Osteoblast (primary cell): ENCODE results near the gene OPN5. TPM values are rescaled to one million over a fixed set of nuclear protein-coding genes. Genes with fewer than 3 reads are reported as not detected.

Experiments used
- DNase-seq: peaks from one replicate; pipeline ENCODE4 v3.0.0; 2011; ENCODE audit warnings: low spot score, mixed read lengths; ENCODE audit not compliant: insufficient read length; ENCODE audit errors: missing footprints
- H2AFZ ChIP-seq: 2 replicates; pipeline ENCODE4 v1.6.0; 2011; ENCODE audit warnings: mild to moderate bottlenecking, low read length
- H3K27ac ChIP-seq: 2 replicates; pipeline ENCODE4 v1.5.1; 2011; ENCODE audit warnings: mild to moderate bottlenecking, low read depth, low read length, moderate library complexity
- H3K27me3 ChIP-seq: 2 replicates; pipeline ENCODE4 v1.6.0; 2012; ENCODE audit warnings: mild to moderate bottlenecking, control low read depth, inconsistent platforms, low read length, moderate library complexity; ENCODE audit not compliant: insufficient read depth
- H3K36me3 ChIP-seq: 2 replicates; pipeline ENCODE4 v1.5.1; 2011; ENCODE audit warnings: mild to moderate bottlenecking, low read length, control low read depth, moderate library complexity; ENCODE audit not compliant: insufficient read depth
- H3K4me1 ChIP-seq: 2 replicates; pipeline ENCODE4 v1.5.1; 2011; ENCODE audit warnings: mild to moderate bottlenecking, low read length, control low read depth, moderate library complexity; ENCODE audit not compliant: insufficient read depth
- H3K4me2 ChIP-seq: 2 replicates; pipeline ENCODE4 v1.6.0; 2011; ENCODE audit warnings: mild to moderate bottlenecking, low read length; ENCODE audit not compliant: insufficient read depth
- H3K4me3 ChIP-seq: fragments of 200-600 bp; sonication (generic); 3 replicates; pipeline ENCODE4 v1.5.1; 2012; ENCODE audit warnings: mild to moderate bottlenecking, low read length, inconsistent platforms; ENCODE audit not compliant: insufficient read depth
- H3K79me2 ChIP-seq: 2 replicates; pipeline ENCODE4 v1.6.0; 2012; ENCODE audit warnings: mild to moderate bottlenecking, low read length, control low read depth, inconsistent platforms; ENCODE audit not compliant: insufficient read depth
- H3K9me3 ChIP-seq: 2 replicates; pipeline ENCODE4 v1.5.1; 2011; ENCODE audit warnings: low read depth, low read length, control low read depth
- H4K20me1 ChIP-seq: 2 replicates; pipeline ENCODE4 v1.6.0; 2012; ENCODE audit warnings: mild to moderate bottlenecking, low read length, control low read depth; ENCODE audit not compliant: insufficient read depth
- CTCF ChIP-seq: IDR thresholded peaks from 2 replicates; pipeline ENCODE4 v1.5.1; 2011; ENCODE audit warnings: mild to moderate bottlenecking, low read depth, low read length, moderate library complexity; ENCODE audit errors: extremely low read depth
- total RNA-seq: library from RNA; depleted of rRNA; stranded (reverse); fragments of >200 nt; gene quantifications from 2 replicates; pipeline ENCODE4 v1.2.3, GENCODE V29; 2012

OPN5 gene
- total RNA-seq, 1 donor: under 0.01 TPM

DNA sequence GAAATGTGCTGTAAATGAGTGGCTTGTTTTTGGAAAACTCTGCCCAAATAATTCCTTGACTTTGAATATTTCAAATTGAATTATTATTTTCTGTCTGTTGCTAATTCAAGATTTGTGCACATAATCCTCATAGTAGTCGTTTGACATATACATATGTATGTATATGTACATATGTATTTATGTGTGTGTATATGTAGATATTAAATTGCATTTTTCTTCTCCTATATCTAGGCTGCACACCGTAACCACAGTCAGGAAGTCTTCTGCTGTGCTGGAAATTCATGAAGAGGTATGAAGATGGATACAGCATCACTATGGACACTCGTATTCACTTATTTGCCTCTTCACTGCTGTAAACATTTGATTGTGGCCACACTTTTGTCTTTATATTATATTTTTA is 29.6 kb downstream of the OPN5 start:
- H3K36me3 ChIP-seq: no peaks in the 10 kb centered on the region
- TF ChIP-seq CTCF: no peak
- H3K4me3 ChIP-seq: no peak overlapping the region
- H2AFZ ChIP-seq: no peak overlapping the region
- no peak for DNase-seq
- no peak overlapping the region for H3K4me2 ChIP-seq
- H3K27me3 ChIP-seq: no peaks in the 10 kb centered on the region
- H3K27ac ChIP-seq: no peak overlapping the region
- no peaks in the 10 kb centered on the region for H3K9me3 ChIP-seq
- H3K4me1 ChIP-seq: no peaks in the 10 kb centered on the region
- H4K20me1 ChIP-seq: no peaks in the 10 kb centered on the region
- no peaks in the 10 kb centered on the region for H3K79me2 ChIP-seq

GRCh38 chr6:47817749-47818148 is 35.9 kb downstream of the OPN5 start:
- H3K36me3 ChIP-seq: no peaks in the 10 kb centered on the region
- no peak for DNase-seq
- no peaks in the 10 kb centered on the region for H3K4me1 ChIP-seq
- H2AFZ ChIP-seq: no peak overlapping the region
- no peaks in the 10 kb centered on the region for H3K79me2 ChIP-seq
- H3K4me2 ChIP-seq: no peak overlapping the region
- no peaks in the 10 kb centered on the region for H3K27me3 ChIP-seq
- no peaks in the 10 kb centered on the region for H3K9me3 ChIP-seq
- no peak overlapping the region for H3K4me3 ChIP-seq
- H3K27ac ChIP-seq: no peak overlapping the region
- no peak for TF ChIP-seq CTCF
- no peaks in the 10 kb centered on the region for H4K20me1 ChIP-seq

GRCh38 chr6:47819461-47819860 is 37.6 kb downstream of the OPN5 start:
- Histone ChIP-seq H3K27ac (no peak overlapping the region), H2AFZ (no peak overlapping the region), H4K20me1 (no peaks in the 10 kb centered on the region), H3K4me3 (no peak overlapping the region), H3K79me2 (no peaks in the 10 kb centered on the region), H3K4me1 (no peaks in the 10 kb centered on the region), H3K36me3 (no peaks in the 10 kb centered on the region), H3K9me3 (no peaks in the 10 kb centered on the region), H3K4me2 (no peak overlapping the region), H3K27me3 (no peaks in the 10 kb centered on the region)
- DNase-seq: no peak
- TF ChIP-seq CTCF: no peak

GRCh38 chr6:47822856-47823554 is 41.2 kb downstream of the OPN5 start:
- peak; percentile 68 for DNase-seq
- Histone ChIP-seq H3K9me3 (no peaks in the 10 kb centered on the region), H3K27ac (no peak overlapping the region), H3K4me2 (no peak overlapping the region), H3K4me3 (no peak overlapping the region), H3K27me3 (no peaks in the 10 kb centered on the region), H4K20me1 (no peaks in the 10 kb centered on the region), H2AFZ (no peak overlapping the region), H3K79me2 (no peaks in the 10 kb centered on the region), H3K4me1 (no peaks in the 10 kb centered on the region), H3K36me3 (no peaks in the 10 kb centered on the region)
- no peak for TF ChIP-seq CTCF
